Measurements from ENCODE around the gene PDE3A. TPM values are rescaled to one million over a fixed set of nuclear protein-coding genes. Genes with fewer than 3 reads are reported as not detected.

Gene PDE3A
- total RNA-seq, 2 experiments from 2014 or later = not detected

- DNase-seq (ENCODE audit: low spot score) = no peak
- POLR2A ChIA-PET = no interaction called here
- Histone ChIP-seq H3K4me1 (ENCODE audit: insufficient read depth, low read length, poor library complexity, severe bottlenecking) (no peaks in the 10 kb centered on the region), H2AFZ (ENCODE audit: low read length) (no peak overlapping the region), H4K20me1 (ENCODE audit: insufficient read depth, low read length) (no peaks in the 10 kb centered on the region), H3K4me2 (ENCODE audit: low read length) (no peak overlapping the region), H3K36me3 (ENCODE audit: insufficient read depth, low read length) (no peaks in the 10 kb centered on the region), H3K79me2 (ENCODE audit: insufficient read depth, low read depth, low read length) (no peaks in the 10 kb centered on the region), H3K9me3 (ENCODE audit: low read length) (no peaks in the 10 kb centered on the region), H3K9me2 (ENCODE audit: insufficient read depth, low read length) (no peaks in the 10 kb centered on the region), H3K4me3 (ENCODE audit: low read depth, low read length, poor library complexity, severe bottlenecking) (no peak overlapping the region), H3K27ac (ENCODE audit: low read depth, low read length, poor library complexity, severe bottlenecking) (no peak overlapping the region)
- intact Hi-C loops (cut with micrococcal nuclease; ENCODE audit: unreplicated experiment) = no loop called here
- BruUV-seq (replicated peaks) = no TSS peak
- CTCF ChIA-PET (ENCODE audit: unreplicated experiment) = no interaction called here
- TF ChIP-seq, protein P1, sequence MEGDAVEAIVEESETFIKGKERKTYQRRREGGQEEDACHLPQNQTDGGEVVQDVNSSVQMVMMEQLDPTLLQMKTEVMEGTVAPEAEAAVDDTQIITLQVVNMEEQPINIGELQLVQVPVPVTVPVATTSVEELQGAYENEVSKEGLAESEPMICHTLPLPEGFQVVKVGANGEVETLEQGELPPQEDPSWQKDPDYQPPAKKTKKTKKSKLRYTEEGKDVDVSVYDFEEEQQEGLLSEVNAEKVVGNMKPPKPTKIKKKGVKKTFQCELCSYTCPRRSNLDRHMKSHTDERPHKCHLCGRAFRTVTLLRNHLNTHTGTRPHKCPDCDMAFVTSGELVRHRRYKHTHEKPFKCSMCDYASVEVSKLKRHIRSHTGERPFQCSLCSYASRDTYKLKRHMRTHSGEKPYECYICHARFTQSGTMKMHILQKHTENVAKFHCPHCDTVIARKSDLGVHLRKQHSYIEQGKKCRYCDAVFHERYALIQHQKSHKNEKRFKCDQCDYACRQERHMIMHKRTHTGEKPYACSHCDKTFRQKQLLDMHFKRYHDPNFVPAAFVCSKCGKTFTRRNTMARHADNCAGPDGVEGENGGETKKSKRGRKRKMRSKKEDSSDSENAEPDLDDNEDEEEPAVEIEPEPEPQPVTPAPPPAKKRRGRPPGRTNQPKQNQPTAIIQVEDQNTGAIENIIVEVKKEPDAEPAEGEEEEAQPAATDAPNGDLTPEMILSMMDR (conservative IDR thresholded peaks at IDR 0.05; ENCODE audit: low read length) = no peak
- TF ChIP-seq EZH2phosphoT487 (IDR thresholded peaks at IDR 0.05; ENCODE audit: borderline replicate concordance, low read depth, low read length) = no peak
Observed at GRCh38 chr12:20476551-20476950, 108.2 kb downstream of the PDE3A start.

DNA sequence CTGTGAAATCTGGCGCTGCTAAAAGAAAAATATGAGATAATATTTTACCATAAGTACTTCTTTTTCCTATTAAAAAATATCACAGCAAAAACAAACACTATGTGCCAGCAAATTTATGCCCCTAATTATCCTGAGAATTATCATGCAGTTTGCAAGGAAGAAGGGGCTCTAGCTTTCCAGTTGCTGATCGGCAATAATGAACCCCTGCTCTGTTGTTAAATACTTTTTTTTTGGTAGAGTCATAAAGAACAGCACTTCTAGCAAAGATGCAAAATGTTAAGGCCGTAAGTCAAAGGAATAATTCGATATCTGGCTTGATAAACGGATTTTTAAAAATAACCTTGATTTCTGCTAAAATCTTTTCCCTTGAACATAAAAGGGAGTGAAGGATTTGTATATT, 108.9 kb downstream of the PDE3A start:
- Histone ChIP-seq H4K20me1 (ENCODE audit: insufficient read depth, low read length) (no peaks in the 10 kb centered on the region), H3K9me3 (ENCODE audit: low read length) (no peaks in the 10 kb centered on the region), H3K27ac (ENCODE audit: low read depth, low read length, poor library complexity, severe bottlenecking) (no peak overlapping the region), H3K79me2 (ENCODE audit: insufficient read depth, low read depth, low read length) (no peaks in the 10 kb centered on the region), H2AFZ (ENCODE audit: low read length) (no peak overlapping the region), H3K4me2 (ENCODE audit: low read length) (no peak overlapping the region), H3K36me3 (ENCODE audit: insufficient read depth, low read length) (no peaks in the 10 kb centered on the region), H3K4me3 (ENCODE audit: low read depth, low read length, poor library complexity, severe bottlenecking) (no peak overlapping the region), H3K9me2 (ENCODE audit: insufficient read depth, low read length) (no peaks in the 10 kb centered on the region), H3K4me1 (ENCODE audit: insufficient read depth, low read length, poor library complexity, severe bottlenecking) (no peaks in the 10 kb centered on the region)
- no TSS peak for BruUV-seq (replicated peaks)
- no peak for DNase-seq (ENCODE audit: low spot score)
- no peak for TF ChIP-seq EZH2phosphoT487 (IDR thresholded peaks at IDR 0.05; ENCODE audit: borderline replicate concordance, low read depth, low read length)
- TF ChIP-seq, protein P1 (conservative IDR thresholded peaks at IDR 0.05; ENCODE audit: low read length) = no peak
- ChIA-PET CTCF (ENCODE audit: unreplicated experiment) (no interaction called here), POLR2A (no interaction called here)
- intact Hi-C loops (cut with micrococcal nuclease; ENCODE audit: unreplicated experiment) = no loop called here

DNA sequence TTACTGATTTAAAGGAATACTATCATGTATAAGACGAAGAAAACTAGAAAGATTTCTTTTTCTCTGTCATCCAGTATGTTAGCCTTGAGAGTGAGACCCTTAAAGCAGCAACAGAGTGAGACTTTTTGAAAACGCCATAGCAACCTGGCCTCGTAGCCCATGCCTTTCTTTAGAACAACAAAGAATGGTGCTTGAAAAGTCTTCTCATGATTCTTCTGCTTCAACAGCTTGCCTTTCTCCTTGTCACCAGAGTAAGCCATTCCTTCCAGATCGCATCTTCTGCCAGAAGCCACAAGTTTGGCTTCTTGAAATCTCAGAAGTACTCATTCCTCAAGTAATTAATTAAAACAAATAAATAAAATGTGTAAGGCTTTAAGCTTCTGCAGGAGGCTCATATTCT, 109.3 kb downstream of the PDE3A start:
- H3K4me2 ChIP-seq (ENCODE audit: low read length) = no peak overlapping the region
- POLR2A ChIA-PET = no interaction called here
- no peaks in the 10 kb centered on the region for H3K9me2 ChIP-seq (ENCODE audit: insufficient read depth, low read length)
- no peak for DNase-seq (ENCODE audit: low spot score)
- H3K36me3 ChIP-seq (ENCODE audit: insufficient read depth, low read length) = no peaks in the 10 kb centered on the region
- H3K27ac ChIP-seq (ENCODE audit: low read depth, low read length, poor library complexity, severe bottlenecking) = no peak overlapping the region
- H3K9me3 ChIP-seq (ENCODE audit: low read length) = no peaks in the 10 kb centered on the region
- H3K4me3 ChIP-seq (ENCODE audit: low read depth, low read length, poor library complexity, severe bottlenecking) = no peak overlapping the region
- TF ChIP-seq EZH2phosphoT487 (IDR thresholded peaks at IDR 0.05; ENCODE audit: borderline replicate concordance, low read depth, low read length) = no peak
- TF ChIP-seq, protein P1 (conservative IDR thresholded peaks at IDR 0.05; ENCODE audit: low read length) = no peak
- intact Hi-C loops (cut with micrococcal nuclease; ENCODE audit: unreplicated experiment) = no loop called here
- no peak overlapping the region for H2AFZ ChIP-seq (ENCODE audit: low read length)
- H3K4me1 ChIP-seq (ENCODE audit: insufficient read depth, low read length, poor library complexity, severe bottlenecking) = no peaks in the 10 kb centered on the region
- no peaks in the 10 kb centered on the region for H4K20me1 ChIP-seq (ENCODE audit: insufficient read depth, low read length)
- no TSS peak for BruUV-seq (replicated peaks)
- CTCF ChIA-PET (ENCODE audit: unreplicated experiment) = no interaction called here
- H3K79me2 ChIP-seq (ENCODE audit: insufficient read depth, low read depth, low read length) = no peaks in the 10 kb centered on the region
